Calu3 (cell line): ENCODE data around the gene FOXP4. TPM values are rescaled to one million over a fixed set of nuclear protein-coding genes. Genes with fewer than 3 reads are reported as not detected.
A peak's percentile ranks its signal among the peaks of the same experiment; 100 is the strongest.

ENCODE experiments used
- Bru-seq: library from RNA; stranded (reverse); fragments of 400-500 nt; gene quantifications from one replicate; lab custom pipeline; 2021; lab: Mats Ljungman, UMichigan
- BruChase-seq, 2 experiments: library from RNA; stranded (reverse); fragments of 400-500 nt; gene quantifications; one replicate each; lab custom pipeline; 2021; lab: Mats Ljungman, UMichigan
- BruUV-seq: library from RNA; stranded (reverse); fragments of 400-500 nt; replicated peaks from 2 replicates; lab custom pipeline; 2021; lab: Mats Ljungman, UMichigan
- CTCF ChIA-PET: fragments of 300-600 bp; sonication (Branson Sonifier 250); formaldehyde crosslinking; loops from one replicate; lab custom pipeline; 2022; ENCODE audit warnings: antibody characterized with exemption; lab: Charles Lee
- DNase-seq: peaks from one replicate; pipeline ENCODE4 v3.0.0; 2022
- H3K27ac Mint-ChIP-seq: one replicate; pipeline ENCODE4 v1.8.0; 2022; ENCODE audit warnings: mixed read lengths; ENCODE audit not compliant: unreplicated experiment
- H3K27me3 Mint-ChIP-seq: one replicate; pipeline ENCODE4 v1.8.0; 2022; ENCODE audit warnings: mixed read lengths; ENCODE audit not compliant: unreplicated experiment
- H3K36me3 Mint-ChIP-seq: one replicate; pipeline ENCODE4 v1.8.0; 2022; ENCODE audit warnings: mild to moderate bottlenecking, moderate library complexity, mixed read lengths; ENCODE audit not compliant: insufficient read depth, unreplicated experiment
- H3K4me1 Mint-ChIP-seq: one replicate; pipeline ENCODE4 v1.8.0; 2022; ENCODE audit warnings: mild to moderate bottlenecking, low read depth, mixed read lengths; ENCODE audit not compliant: unreplicated experiment
- H3K4me3 Mint-ChIP-seq: one replicate; pipeline ENCODE4 v1.8.0; 2022; ENCODE audit warnings: mild to moderate bottlenecking, low read depth, moderate library complexity, mixed read lengths; ENCODE audit not compliant: unreplicated experiment
- H3K9me3 Mint-ChIP-seq: one replicate; pipeline ENCODE4 v1.8.0; 2022; ENCODE audit warnings: low read depth, mixed read lengths; ENCODE audit not compliant: unreplicated experiment
- intact Hi-C: fragments of 100-400 bp; cut with micrococcal nuclease; formaldehyde crosslinking; loops from one replicate; pipeline ENCODE4 v1.10.0; 2022; ENCODE audit not compliant: unreplicated experiment
- long read RNA-seq: library from polyadenylated mRNA; stranded (forward); transcript quantifications from one replicate; pipeline ENCODE4 v2.0.0, GENCODE V29; 2022
- total RNA-seq: library from RNA; stranded (reverse); gene quantifications from 2 replicates; pipeline ENCODE4 v1.2.3, GENCODE V29; 2022
- TF ChIP-seq, protein P1 (sequence below): fragments of 200-600 bp; IDR thresholded peaks from one replicate; pipeline ENCODE4 v1.8.0; 2022; ENCODE audit warnings: antibody characterized with exemption; ENCODE audit not compliant: unreplicated experiment

The FOXP4 gene, protein sequence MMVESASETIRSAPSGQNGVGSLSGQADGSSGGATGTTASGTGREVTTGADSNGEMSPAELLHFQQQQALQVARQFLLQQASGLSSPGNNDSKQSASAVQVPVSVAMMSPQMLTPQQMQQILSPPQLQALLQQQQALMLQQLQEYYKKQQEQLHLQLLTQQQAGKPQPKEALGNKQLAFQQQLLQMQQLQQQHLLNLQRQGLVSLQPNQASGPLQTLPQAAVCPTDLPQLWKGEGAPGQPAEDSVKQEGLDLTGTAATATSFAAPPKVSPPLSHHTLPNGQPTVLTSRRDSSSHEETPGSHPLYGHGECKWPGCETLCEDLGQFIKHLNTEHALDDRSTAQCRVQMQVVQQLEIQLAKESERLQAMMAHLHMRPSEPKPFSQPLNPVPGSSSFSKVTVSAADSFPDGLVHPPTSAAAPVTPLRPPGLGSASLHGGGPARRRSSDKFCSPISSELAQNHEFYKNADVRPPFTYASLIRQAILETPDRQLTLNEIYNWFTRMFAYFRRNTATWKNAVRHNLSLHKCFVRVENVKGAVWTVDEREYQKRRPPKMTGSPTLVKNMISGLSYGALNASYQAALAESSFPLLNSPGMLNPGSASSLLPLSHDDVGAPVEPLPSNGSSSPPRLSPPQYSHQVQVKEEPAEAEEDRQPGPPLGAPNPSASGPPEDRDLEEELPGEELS
- total RNA-seq (47.8 and 50.9 TPM in 2 replicates), Bru-seq, nascent RNA (percentile 71 among the genes with signal in this experiment), BruChase-seq, experiment 1, labeled RNA remaining after a 6-hour chase (percentile 73 among the genes with signal in this experiment), BruChase-seq, experiment 2, labeled RNA remaining after a 2-hour chase (percentile 67 among the genes with signal in this experiment)
- long read RNA-seq, full-length matches to known transcripts: 7 of 28 reads
- long read RNA-seq, partial matches to known transcripts: 13 of 28 reads
- long read RNA-seq, other reads (novel, unspliced or antisense): 8 of 28 reads

DNA sequence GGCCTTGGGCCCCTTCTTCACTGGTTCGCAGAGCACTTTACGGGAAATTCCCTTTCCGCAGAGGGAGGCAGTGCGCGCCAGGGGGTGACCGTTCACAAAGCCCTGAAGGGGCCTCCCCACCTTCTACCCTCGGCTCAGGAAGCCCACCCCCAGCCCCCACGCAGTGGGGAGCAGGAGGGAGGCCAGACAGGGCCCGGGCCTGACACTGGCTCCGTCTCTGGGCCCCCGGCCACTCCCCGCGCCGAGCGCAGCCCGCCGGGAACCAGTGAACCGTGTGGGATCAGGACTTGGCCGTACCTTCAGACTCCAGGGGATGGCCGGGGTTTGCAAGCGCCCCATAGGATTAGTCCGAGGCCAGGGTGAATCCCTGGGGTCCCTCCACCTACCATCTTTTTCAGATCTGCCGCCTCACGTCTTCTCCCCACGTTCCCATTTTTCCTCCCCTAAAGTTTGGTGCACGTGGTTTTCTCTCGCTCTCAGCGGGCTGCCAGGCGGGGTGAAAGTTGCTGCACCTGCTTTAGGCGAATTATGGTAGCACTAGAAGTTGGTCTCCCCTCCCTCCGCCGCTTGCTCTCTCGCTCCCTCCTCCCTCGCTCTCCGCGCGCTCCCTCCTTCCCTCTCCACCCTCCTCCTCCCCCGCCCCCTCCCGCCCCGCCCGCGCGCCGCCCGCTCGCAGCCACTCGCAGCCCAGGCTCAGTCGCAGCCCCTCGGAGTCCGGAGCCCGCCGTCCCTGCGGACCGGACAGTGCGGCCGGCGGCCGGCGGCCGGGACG is at the start of gene FOXP4:
Gene FOXP4 (plus strand): TSS at position 679 of the 772 bp plus-strand sequence. CDS start 19,380 bp downstream, outside the sequence.
- BruUV-seq: no TSS peak
- TF ChIP-seq, protein P1, sequence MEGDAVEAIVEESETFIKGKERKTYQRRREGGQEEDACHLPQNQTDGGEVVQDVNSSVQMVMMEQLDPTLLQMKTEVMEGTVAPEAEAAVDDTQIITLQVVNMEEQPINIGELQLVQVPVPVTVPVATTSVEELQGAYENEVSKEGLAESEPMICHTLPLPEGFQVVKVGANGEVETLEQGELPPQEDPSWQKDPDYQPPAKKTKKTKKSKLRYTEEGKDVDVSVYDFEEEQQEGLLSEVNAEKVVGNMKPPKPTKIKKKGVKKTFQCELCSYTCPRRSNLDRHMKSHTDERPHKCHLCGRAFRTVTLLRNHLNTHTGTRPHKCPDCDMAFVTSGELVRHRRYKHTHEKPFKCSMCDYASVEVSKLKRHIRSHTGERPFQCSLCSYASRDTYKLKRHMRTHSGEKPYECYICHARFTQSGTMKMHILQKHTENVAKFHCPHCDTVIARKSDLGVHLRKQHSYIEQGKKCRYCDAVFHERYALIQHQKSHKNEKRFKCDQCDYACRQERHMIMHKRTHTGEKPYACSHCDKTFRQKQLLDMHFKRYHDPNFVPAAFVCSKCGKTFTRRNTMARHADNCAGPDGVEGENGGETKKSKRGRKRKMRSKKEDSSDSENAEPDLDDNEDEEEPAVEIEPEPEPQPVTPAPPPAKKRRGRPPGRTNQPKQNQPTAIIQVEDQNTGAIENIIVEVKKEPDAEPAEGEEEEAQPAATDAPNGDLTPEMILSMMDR: no peak
- H3K9me3 Mint-ChIP-seq: no peaks in the 10 kb centered on the region
- H3K27me3 Mint-ChIP-seq: no peaks in the 10 kb centered on the region
- peak within 1 kb of the TSS; percentile 70 for H3K27ac Mint-ChIP-seq
- peak; percentile 90 for DNase-seq
- CTCF ChIA-PET: no interaction called here
- peaks cover 11% of the 10 kb centered on the region for H3K4me1 Mint-ChIP-seq
- peaks cover 33% of the 10 kb centered on the region for H3K36me3 Mint-ChIP-seq
- intact Hi-C loops: loop anchor here (1.0 kb wide), 1 partner anchor 120 kb away; no protein-coding TSS in a partner anchor
- peak within 1 kb of the TSS; percentile 81 for H3K4me3 Mint-ChIP-seq

DNA sequence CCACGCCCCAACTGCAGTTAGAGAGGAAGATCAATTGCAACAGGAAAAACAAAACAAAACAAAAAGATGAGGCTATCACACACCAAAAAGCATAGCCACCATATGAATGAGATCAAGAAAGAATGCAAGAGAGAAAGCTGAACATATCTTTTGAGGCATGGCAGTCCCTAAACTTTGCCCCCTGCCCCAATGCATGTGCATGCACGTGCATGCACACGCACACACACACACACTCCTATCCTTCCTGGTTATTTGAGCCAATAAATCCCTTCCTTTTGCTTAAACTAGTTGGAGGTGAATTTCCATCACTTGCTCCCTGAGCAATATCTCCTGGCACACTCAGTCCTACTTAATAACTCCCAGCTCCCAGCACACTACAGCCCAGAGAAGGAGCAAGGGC is 48.6 kb upstream of the FOXP4 start:
- Mint-ChIP-seq H3K27ac (no peak overlapping the region), H3K36me3 (no peaks in the 10 kb centered on the region), H3K27me3 (peaks cover 70% of the 10 kb centered on the region), H3K4me1 (no peaks in the 10 kb centered on the region), H3K9me3 (no peaks in the 10 kb centered on the region), H3K4me3 (no peak overlapping the region)
- TF ChIP-seq, protein P1: no peak
- CTCF ChIA-PET: no interaction called here
- no TSS peak for BruUV-seq
- no peak for DNase-seq
- intact Hi-C loops: no loop called here

DNA sequence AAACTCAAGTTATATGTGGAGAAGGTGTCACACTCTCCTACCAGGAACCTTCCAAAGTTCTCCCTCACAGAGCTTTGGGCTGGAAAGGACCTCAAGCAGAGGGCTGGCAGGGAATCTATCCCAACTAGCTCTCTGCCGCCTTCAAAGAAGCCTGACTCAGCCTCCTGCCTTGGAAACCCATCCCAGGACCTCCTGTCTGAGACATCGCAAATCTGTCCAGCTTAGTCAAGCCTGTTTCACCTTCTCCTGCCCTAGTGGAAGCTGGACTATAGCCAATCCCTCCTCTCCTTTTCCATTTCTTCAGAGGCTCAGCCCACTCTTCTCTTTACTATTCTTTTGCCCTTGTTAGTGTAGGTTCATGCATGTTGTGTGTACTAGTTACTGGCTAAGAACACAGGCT is 48.2 kb upstream of the FOXP4 start:
- TF ChIP-seq, protein P1: no peak
- Mint-ChIP-seq H3K27me3 (peaks cover 70% of the 10 kb centered on the region), H3K4me1 (no peaks in the 10 kb centered on the region), H3K36me3 (no peaks in the 10 kb centered on the region), H3K4me3 (no peak overlapping the region), H3K27ac (no peak overlapping the region), H3K9me3 (no peaks in the 10 kb centered on the region)
- CTCF ChIA-PET: no interaction called here
- intact Hi-C loops: no loop called here
- BruUV-seq: no TSS peak
- no peak for DNase-seq
